HS-27A (cell line): ENCODE measurements around the gene TMEM47.

Experiments
- DNase-seq: peaks from one replicate; pipeline ENCODE4 v3.0.0-alpha.2; 2012; ENCODE audit warnings: low read depth, missing footprints

Gene TMEM47

GRCh38 chrX:34656842-34657725, at the start of gene TMEM47:
Gene TMEM47, minus strand, starts transcription at chrX:34657285. Its CDS starts 256 bp downstream, at chrX:34657029.
- DNase-seq, result no peak

- no peak for DNase-seq
These were observed 30.0 kb upstream of the TMEM47 start for GRCh38 chrX:34687095-34687494.

DNA sequence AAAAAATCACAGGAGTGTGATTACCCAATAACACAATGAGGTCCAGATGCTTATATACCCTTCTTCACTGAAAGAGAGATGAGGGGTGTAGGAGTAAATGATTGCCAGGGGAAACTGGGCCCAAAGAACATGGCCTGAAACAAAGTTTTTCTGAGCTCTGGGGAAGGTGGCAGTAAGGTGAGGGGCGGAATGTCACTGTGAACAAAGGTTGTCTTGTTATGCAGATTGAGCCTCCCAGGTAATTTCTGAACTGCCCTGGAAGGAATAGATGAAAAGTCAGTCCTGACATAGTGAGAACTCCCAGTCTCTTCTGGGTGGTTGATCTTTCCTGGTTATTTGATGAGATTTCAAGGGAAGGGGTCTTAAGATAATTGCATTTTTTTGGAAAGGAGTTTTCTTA, 2.5 kb upstream of the TMEM47 start:
- no peak for DNase-seq

DNA sequence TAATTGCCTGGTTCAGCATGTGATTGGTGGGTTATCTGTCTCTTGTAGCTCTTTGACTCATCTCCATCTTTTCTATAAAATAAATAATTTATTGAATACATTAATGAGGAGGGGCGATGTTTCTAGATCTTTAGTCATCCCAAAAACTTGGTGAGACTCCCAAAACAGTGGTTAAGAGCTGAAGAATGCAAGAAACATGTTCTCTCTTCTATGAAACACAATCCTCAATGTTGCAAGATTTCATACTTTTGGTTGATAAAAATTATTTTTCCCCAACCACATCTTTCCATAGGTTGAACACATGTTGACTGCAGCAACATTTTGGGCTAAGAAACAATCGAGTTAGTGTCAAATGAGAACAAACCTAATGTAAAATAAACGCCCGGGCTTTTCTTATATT, 1.2 kb upstream of the TMEM47 start:
- no peak for DNase-seq

- no peak for DNase-seq
These were observed 613 bp upstream of the TMEM47 start for GRCh38 chrX:34657726-34658070.

DNA sequence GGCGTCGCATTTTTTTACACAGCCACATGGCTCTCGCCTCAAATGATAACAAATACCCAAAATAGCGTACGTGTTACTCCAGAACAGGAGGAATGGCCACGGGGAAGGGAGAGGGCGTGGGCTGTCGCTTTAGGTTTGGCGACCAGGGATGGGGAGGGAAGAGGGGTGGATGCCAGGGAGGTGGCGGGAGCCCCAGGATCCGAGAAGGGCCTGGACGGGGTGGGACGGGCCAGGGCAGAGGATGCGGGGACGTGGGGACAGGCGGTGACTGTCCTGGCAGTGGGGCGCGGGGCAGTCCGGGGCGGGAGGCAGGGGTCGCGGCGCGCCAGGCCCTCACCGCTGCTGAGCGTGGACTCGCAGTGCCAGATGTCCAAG, 631 bp downstream of the TMEM47 start:
- DNase-seq, result no peak

DNA sequence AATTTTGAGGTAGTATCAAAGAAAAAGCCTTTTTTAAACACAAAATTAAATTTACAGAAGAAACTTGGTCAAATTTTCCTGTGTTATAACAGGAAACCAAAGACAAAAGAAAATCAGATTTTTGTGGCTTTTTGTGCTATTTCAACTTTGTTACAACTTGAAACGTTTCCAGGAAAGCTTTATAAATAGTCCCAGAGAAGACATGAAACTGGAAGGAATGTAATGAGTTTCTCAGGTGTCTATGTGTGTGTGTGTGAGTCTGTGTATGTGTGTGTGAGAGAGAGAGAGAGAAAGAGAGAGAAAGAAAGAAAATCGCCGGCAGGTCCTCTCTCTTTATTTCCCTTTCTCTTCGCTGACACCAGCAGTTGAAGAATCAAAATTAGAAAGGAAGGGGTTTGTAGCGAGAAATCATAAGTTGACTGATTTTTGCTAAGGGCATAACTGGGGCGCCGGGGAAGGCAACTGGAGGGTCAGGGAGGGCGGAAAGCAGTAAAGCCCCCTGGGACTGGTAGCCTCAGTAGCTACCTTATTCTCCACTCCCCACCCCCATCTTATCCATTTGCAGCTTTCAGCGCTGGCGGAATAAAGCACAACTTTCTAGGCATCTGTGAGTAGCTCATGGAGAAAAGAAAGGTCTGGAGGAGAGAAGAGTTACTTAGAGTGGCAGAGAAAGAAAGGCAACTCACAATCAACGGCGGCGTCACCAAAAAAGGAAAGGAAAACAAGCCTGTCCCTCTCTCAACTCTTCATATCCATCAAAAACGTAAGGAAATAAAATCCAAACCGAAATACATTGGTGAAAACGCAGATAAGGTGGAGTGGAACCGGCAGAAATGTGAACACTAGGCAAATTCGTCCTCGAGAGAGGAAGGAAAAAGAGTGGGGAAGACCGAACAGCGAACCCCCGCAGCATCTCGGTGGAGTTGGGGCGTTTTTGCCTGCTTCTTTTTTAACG, 1.3 kb downstream of the TMEM47 start:
- DNase-seq, result no peak

DNA sequence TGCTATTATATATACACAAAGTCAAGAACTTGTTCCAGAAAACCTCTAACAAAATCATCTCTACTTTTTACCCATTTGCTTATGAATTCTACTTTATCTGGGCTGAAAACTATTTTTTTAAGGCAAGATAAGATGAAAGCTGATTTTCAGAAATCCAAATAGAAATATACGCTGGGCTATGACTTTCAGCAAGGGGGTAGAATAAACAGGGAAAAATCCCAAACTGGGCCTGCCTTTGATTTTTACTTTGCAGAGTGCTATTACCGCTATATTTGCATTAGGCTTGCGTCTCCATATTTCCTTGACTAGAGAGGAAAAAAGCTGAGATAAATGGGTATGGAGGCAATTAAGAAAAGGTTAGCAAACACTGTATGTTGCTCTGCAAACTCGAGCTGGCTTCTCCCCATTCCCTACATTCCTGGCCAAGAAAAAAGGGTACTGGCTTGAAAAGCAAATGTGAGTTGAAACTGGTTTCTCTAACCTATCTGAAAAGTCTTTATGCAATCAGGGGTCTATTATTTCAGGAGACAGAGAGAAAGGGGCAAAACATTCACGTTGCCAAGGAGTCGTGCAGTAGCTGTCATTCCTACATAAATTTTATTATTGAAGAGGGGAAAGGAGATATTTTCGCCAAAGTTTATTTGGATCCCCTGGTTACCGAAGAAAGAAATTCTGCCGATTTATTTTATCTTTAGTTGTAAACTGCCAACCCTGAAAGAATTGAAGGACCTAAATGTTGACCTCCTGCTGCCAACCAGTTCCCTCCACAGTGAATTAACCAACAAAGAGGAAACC, 2.2 kb downstream of the TMEM47 start:
- DNase-seq, result no peak

GRCh38 chrX:34653811-34654210, 3.3 kb downstream of the TMEM47 start:
- no peak for DNase-seq

GRCh38 chrX:34642849-34643248, 14.2 kb downstream of the TMEM47 start:
- DNase-seq, result no peak

- no peak for DNase-seq
These were observed 19.0 kb downstream of the TMEM47 start for GRCh38 chrX:34638116-34638515.

DNA sequence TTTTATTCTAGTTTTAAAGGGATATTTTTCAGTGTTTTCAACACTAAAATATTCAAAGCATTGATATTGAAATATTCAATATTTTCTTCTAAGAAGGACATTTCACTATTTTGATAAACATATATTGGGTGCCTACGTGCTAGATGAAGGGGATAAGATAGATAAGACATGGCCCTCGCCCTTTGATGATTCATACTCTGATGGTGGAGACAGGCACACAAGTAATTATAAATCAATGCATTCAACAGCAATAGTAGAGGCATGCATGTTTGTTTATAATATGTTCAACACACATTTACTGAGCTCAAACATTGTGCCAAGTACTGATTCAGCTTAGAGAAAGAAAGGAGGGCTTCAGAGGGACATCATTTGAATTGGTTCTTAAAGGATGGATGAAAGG, 22.7 kb downstream of the TMEM47 start:
- no peak for DNase-seq

DNA sequence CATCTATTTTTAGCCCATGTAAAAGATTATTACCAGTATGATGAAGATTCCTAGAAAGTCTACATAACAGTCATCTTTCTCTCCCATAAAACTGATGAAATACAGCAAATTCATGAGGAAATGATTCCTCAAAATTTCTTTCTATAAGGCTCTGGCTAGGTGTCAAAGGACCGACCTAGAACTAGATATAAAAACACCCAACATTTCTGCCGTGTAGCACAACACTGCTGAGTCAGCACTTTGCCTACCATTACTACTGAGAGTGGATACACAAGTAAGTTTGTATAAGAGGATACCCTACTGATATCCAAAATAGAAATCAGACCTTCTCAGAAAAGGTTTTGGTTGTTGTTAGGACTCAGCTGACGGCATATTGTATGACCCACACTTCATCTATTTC, 24.7 kb downstream of the TMEM47 start:
- DNase-seq, result no peak

DNA sequence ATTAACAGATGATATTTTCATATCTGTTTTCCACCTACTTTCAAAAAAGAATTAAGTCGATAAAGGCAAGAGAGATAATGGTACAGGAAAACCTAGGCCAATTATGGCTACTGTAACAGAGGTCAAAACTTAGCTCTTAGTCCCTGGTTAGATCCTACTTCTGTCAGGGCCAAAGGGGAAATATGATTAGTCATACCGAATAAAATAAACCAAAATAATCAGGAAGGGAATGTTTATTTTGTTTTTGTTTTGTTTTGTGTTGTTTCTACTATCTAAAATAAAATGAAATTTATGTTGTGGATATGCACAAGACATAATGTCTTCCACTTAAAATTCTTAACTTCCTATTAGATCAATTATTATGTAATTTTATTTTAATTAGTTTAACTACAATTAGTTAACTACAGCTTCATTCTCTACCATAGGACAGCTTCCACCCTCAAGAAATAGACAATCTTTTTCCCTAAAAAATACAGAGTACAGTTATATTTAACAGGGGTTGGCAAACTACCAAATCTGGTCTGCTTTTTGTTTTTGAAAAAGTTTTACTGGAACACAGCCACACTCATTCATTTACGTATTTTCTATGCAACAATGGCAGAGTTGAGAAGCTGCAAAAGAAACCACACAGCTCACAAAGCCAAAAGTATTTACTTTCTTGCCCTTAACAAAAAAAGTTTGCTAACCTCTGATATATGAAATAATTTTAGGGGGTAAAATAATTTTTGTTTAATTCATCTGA, 25.4 kb downstream of the TMEM47 start:
- DNase-seq, result no peak

DNA sequence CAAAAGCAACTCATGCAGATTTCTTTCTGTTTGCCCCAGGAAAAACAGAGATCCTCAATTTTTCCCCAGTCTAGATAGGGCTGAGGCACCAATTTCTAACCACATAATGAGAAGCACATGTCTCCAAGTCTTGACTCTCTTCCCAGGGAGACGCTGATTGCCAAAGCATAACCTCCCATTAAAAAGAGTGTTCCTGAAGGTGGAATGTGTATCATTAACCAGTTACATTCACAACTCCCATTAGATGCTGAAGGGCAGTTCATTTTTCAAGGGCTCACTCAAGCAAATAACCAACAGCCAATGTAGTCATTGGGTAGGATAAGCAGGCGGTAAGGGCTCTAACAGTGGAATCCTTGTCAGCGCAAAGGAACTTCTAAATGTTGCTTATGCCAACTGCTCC, 27.5 kb downstream of the TMEM47 start:
- DNase-seq, result no peak

- no peak for DNase-seq
These were observed 32.7 kb downstream of the TMEM47 start for GRCh38 chrX:34624416-34624815.

DNA sequence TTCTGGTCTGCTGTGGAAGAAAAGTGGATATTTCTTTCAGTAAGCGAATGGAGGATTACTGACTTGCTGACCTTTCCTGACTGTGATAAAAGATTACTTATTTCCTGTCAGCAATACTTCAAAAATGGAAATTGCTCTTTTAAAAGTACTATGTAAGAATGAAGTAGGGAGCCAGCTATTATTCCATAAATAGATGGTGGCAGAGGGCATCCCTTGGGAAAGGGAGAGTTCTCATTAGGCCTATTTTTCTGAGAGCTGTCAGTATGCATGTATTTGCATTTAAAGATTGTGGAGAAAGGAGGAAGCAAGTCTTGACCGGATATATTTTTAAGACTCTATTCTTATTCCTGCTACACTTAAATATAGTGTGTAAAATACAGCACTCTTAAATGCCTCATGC, 37.2 kb downstream of the TMEM47 start:
- DNase-seq, result no peak

DNA sequence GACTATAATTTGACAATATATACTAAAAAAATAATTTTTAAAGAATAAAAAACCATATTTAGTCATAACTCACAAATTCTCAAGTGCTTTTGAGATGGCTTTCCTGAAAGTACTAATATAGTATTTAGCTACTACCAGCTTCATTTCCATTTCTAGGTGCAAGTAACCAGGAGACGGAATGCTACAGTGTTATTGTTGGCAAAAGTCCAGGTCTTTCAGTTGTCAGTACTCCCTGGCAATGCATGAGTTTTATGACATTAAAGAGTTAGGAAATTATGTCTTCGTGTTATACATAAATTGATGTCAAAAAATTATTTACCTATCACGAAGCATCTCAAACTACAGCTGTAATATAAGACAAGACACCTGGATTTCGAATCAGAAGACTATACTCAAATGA, 45.0 kb downstream of the TMEM47 start:
- no peak for DNase-seq

DNA sequence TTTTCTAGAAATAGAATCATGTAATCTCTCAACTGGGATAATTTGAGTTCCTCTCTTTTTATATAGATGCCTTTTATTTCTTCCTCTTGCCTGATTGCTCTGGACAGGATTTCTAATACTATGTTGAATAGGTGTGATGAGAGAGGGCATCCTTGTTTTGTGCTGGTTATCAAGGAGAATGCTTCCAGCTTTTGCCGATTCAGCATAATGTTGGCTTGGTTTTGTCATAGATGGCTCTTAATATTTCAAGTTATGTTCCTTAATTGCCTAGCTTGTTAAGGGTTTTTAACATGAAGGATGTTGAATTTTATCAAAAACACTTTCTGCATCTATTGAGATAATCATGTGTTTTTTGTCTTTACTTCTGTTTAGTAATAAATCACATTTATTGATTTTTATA, 58.7 kb downstream of the TMEM47 start:
- DNase-seq, result no peak

- no peak for DNase-seq
These were observed 70.1 kb downstream of the TMEM47 start for GRCh38 chrX:34586936-34587335.

GRCh38 chrX:34586346-34586911, 70.7 kb downstream of the TMEM47 start:
- no peak for DNase-seq
